NCI-H526 (cell line): Measurements from ENCODE around the gene ANKDD1A.

Experiments
- DNase-seq, 2 experiments: peaks; one replicate each; lab custom pipeline; 2025; lab: John Stamatoyannopoulos, UW

ANKDD1A gene

GRCh38 chr15:64969401-64969800, 57.7 kb downstream of the ANKDD1A start:
- no peak for DNase-seq

- no peak for DNase-seq
Observed at GRCh38 chr15:64970698-64971097, 59.0 kb downstream of the ANKDD1A start.

- no peak for DNase-seq
Observed at GRCh38 chr15:64975390-64975789, 63.7 kb downstream of the ANKDD1A start.

GRCh38 chr15:64979252-64979710, 67.6 kb downstream of the ANKDD1A start:
- DNase-seq = no peak

GRCh38 chr15:64981812-64982431, 70.2 kb downstream of the ANKDD1A start:
- DNase-seq = no peak

- DNase-seq = no peak
Observed at GRCh38 chr15:64982472-64982871, 70.8 kb downstream of the ANKDD1A start.

- DNase-seq = no peak
Observed at GRCh38 chr15:64985366-64986033, 73.8 kb downstream of the ANKDD1A start.

GRCh38 chr15:64987136-64987535, 75.4 kb downstream of the ANKDD1A start:
- DNase-seq = no peak

- peak; percentile 81 to 97 for DNase-seq
Observed at GRCh38 chr15:64989416-64990167, 77.9 kb downstream of the ANKDD1A start, which contains the start of gene SPG21. Gene SPG21, minus strand, starts transcription at chr15:64989914. Its CDS starts 6,345 bp downstream, at chr15:64983569.

- DNase-seq = no peak
Observed at GRCh38 chr15:64990168-64990470, 78.4 kb downstream of the ANKDD1A start.

GRCh38 chr15:64991536-64992135, 79.9 kb downstream of the ANKDD1A start:
- DNase-seq = no peak

- DNase-seq = no peak
Observed at GRCh38 chr15:64993290-64993689, 81.6 kb downstream of the ANKDD1A start.

GRCh38 chr15:64997066-64997465, 85.4 kb downstream of the ANKDD1A start:
- DNase-seq = no peak

- no peak for DNase-seq
Observed at GRCh38 chr15:64997745-64998375, 86.2 kb downstream of the ANKDD1A start.

- DNase-seq = no peak
Observed at GRCh38 chr15:65004993-65005392, 93.3 kb downstream of the ANKDD1A start.

- DNase-seq = no peak
Observed at GRCh38 chr15:65006876-65007275, 95.2 kb downstream of the ANKDD1A start.
